Lower leg skin (tissue), 3 donors: ENCODE data around the gene NUP98.

Experiments used
- POLR2A ChIP-seq, 2 donors: fragments of 450-650 bp; IDR thresholded peaks; one replicate each; pipeline ENCODE4 v1.6.1; 2016 to 2017; ENCODE audit warnings: antibody characterized with exemption in 2 of 2, mild to moderate bottlenecking in 1 of 2, moderate library complexity in 1 of 2
- TF ChIP-seq, protein P1 (sequence below), 3 donors: fragments of 450-650 bp; IDR thresholded peaks; one replicate each; pipeline ENCODE4 v1.5.1; 2016; ENCODE audit warnings: antibody characterized with exemption in 3 of 3, mild to moderate bottlenecking in 3 of 3, moderate library complexity in 2 of 3

DNA sequence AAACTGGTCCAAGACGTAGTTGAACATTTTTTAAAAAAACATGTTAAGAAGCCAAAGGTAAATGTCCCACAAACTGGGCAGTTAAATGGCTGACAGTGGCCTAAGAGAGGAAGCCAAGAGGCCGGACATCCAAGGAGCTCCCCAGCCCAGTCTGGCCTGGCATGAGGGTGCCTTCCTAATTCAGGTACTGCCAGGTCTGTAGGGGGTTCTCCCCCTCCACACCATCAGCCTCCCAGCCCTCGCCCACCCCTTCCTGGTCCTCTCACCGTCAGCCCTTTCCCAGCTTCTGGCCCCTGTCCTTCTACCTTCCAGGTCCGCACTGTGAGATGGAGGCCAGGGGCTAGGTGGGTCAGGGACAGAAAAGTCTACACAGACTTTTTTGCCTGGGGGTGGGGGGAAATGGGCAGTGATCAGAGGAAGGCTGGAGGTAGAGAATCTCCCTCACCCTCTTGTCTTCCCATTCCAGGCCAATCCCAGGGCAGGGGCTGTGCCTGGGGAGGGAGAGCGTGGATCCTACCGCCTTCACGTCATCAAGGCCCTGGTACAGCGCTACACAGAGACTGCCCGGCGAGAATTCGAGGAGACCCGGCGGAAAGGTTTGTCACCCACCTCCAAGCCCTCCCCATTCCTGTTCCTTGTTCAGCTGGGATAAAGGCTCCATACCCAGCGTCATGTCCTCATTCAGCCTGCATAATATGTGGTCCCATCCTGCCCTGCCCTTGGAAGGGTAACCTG is 161.5 kb downstream of the NUP98 start:
- TF ChIP-seq, protein P1, sequence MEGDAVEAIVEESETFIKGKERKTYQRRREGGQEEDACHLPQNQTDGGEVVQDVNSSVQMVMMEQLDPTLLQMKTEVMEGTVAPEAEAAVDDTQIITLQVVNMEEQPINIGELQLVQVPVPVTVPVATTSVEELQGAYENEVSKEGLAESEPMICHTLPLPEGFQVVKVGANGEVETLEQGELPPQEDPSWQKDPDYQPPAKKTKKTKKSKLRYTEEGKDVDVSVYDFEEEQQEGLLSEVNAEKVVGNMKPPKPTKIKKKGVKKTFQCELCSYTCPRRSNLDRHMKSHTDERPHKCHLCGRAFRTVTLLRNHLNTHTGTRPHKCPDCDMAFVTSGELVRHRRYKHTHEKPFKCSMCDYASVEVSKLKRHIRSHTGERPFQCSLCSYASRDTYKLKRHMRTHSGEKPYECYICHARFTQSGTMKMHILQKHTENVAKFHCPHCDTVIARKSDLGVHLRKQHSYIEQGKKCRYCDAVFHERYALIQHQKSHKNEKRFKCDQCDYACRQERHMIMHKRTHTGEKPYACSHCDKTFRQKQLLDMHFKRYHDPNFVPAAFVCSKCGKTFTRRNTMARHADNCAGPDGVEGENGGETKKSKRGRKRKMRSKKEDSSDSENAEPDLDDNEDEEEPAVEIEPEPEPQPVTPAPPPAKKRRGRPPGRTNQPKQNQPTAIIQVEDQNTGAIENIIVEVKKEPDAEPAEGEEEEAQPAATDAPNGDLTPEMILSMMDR (IDR thresholded peaks at IDR 0.05): no peak
- TF ChIP-seq POLR2A (IDR thresholded peaks at IDR 0.05): no peak
